K562 (cell line): Measurements from ENCODE around the gene MRPL33. TPM values are rescaled to one million over a fixed set of nuclear protein-coding genes. Genes with fewer than 3 reads are reported as not detected.
A peak's percentile ranks its signal among the peaks of the same experiment; 100 is the strongest.

Experiments
- ATAC-seq: fragments of 200-7000 bp; cut with Tn5 transposase; 3 replicates; pipeline ENCODE4 v1.9.1; 2020; ENCODE audit warnings: moderate library complexity
- Bru-seq: library from RNA; stranded (reverse); fragments of 400-500 nt; gene quantifications from one replicate; lab custom pipeline; 2021; lab: Mats Ljungman, UMichigan
- BruChase-seq, 2 experiments: library from RNA; stranded (reverse); fragments of 400-500 nt; gene quantifications; one replicate each; lab custom pipeline; 2021; lab: Mats Ljungman, UMichigan
- BruUV-seq: library from RNA; stranded (reverse); fragments of 400-500 nt; replicated peaks from 2 replicates; lab custom pipeline; 2021; lab: Mats Ljungman, UMichigan
- CTCF ChIA-PET: fragments of 300-600 bp; formaldehyde crosslinking; extraction: SDS; loops from one replicate; lab custom pipeline; 2021; ENCODE audit warnings: low intra/inter-chr PET ratio; lab: Yijun Ruan, JAX
- POLR2A ChIA-PET: fragments of 300-600, 350-650 bp; sonication (Branson Sonifier 250); formaldehyde crosslinking; extraction: SDS; loops from one replicate; lab custom pipeline; 2021; ENCODE audit warnings: antibody characterized with exemption, inconsistent platforms; lab: Yijun Ruan, JAX
- DNase-seq, 4 experiments: peaks; one replicate each; pipeline versions ENCODE4 v3.0.0 to v3.0.0-alpha.2; 2011 to 2018; ENCODE audit warnings: low spot score in 3 of 4, mixed read lengths in 3 of 4; ENCODE audit errors: extremely low read depth in 1 of 4
- FAIRE-seq: peaks from 2 replicates; lab custom pipeline; 2011; peaks lifted over from hg19 to GRCh38; lab: Jason Lieb, UNC
- H2AFZ ChIP-seq: 2 replicates; pipeline ENCODE4 v1.6.0; 2011; ENCODE audit warnings: low read depth, low read length, control low read depth, inconsistent platforms
- H3K27ac ChIP-seq: fragments of 200-600 bp; 3 replicates; pipeline ENCODE4 v1.8.0; 2011; ENCODE audit warnings: low read depth, mild to moderate bottlenecking, control low read depth, inconsistent platforms, low read length, moderate library complexity, mixed read lengths; ENCODE audit errors: extremely low read depth
- H3K27me3 ChIP-seq, 2 experiments: fragments of 300-600 bp in 1 of 2; 2 replicates in 1 of 2; 3 replicates in 1 of 2; pipeline versions ENCODE4 v1.6.0 to v1.8.0; 2011; ENCODE audit warnings: inconsistent platforms in 2 of 2, low read length in 2 of 2, mild to moderate bottlenecking in 1 of 2, mixed read lengths in 1 of 2, moderate library complexity in 1 of 2; ENCODE audit not compliant: control insufficient read depth in 2 of 2, insufficient read depth in 2 of 2
- H3K36me3 ChIP-seq: fragments of 300-600 bp; 3 replicates; pipeline ENCODE4 v1.8.0; 2011; ENCODE audit warnings: mild to moderate bottlenecking, low read length, inconsistent platforms; ENCODE audit not compliant: control insufficient read depth, insufficient read depth
- H3K4me1 ChIP-seq, 2 experiments: fragments of 200-600 bp in 1 of 2; replicated peaks in 1 of 2; 2 replicates in 1 of 2; 3 replicates in 1 of 2; pipeline versions ENCODE4 v1.5.1 to v1.8.0; 2011; ENCODE audit warnings: inconsistent platforms in 2 of 2, low read length in 2 of 2, mild to moderate bottlenecking in 1 of 2, mixed read lengths in 1 of 2, moderate library complexity in 1 of 2; ENCODE audit not compliant: control insufficient read depth in 2 of 2, insufficient read depth in 2 of 2
- H3K4me2 ChIP-seq: 2 replicates; pipeline ENCODE4 v1.6.1; 2011; ENCODE audit warnings: low read length, control low read depth, inconsistent platforms, mixed read lengths; ENCODE audit not compliant: insufficient read depth
- H3K4me3 ChIP-seq: fragments of 200-600 bp; sonication (generic), shearing (Covaris generic); 2 replicates; pipeline ENCODE4 v1.5.1; 2016; ENCODE audit warnings: control low read depth, inconsistent platforms
- H3K79me2 ChIP-seq: fragments of 200-600 bp; 3 replicates; pipeline ENCODE4 v1.8.0; 2011; ENCODE audit warnings: low read length, inconsistent platforms; ENCODE audit not compliant: control insufficient read depth, insufficient read depth
- H3K9ac ChIP-seq, 2 experiments: 2 replicates each; pipeline versions ENCODE4 v1.6.0 to v1.6.1; 2011; ENCODE audit warnings: low read depth in 2 of 2, low read length in 2 of 2, control low read depth in 1 of 2, inconsistent platforms in 1 of 2, mild to moderate bottlenecking in 1 of 2, mixed read lengths in 1 of 2; ENCODE audit not compliant: insufficient read depth in 1 of 2
- H3K9me1 ChIP-seq: one replicate; pipeline ENCODE4 v1.6.0; 2011; ENCODE audit warnings: inconsistent platforms, mild to moderate bottlenecking, low read length, moderate library complexity; ENCODE audit not compliant: control insufficient read depth, insufficient read depth
- H3K9me3 ChIP-seq: replicated peaks from 2 replicates; pipeline ENCODE4 v1.5.1; 2011; ENCODE audit warnings: low read depth, low read length, inconsistent platforms; ENCODE audit not compliant: control insufficient read depth, insufficient read depth
- H4K20me1 ChIP-seq: replicated peaks from 2 replicates; pipeline ENCODE4 v1.6.1; 2011; ENCODE audit warnings: low read length, inconsistent platforms, mixed read lengths; ENCODE audit not compliant: control insufficient read depth, insufficient read depth
- GABPB1 ChIP-seq: sonication (generic); formaldehyde crosslinking; IDR thresholded peaks from 2 replicates; pipeline ENCODE4 v1.8.0; 2022; ENCODE audit warnings: mild to moderate bottlenecking, missing genetic modification reagents
- HIVEP1 ChIP-seq: fragments of 250-450 bp; sonication (Bioruptor Pico); IDR thresholded peaks from 2 replicates; pipeline ENCODE4 v1.4.0; 2020; ENCODE audit warnings: mild to moderate bottlenecking
- MXI1 ChIP-seq: IDR thresholded peaks from 2 replicates; pipeline ENCODE4 v1.6.1; 2011; ENCODE audit warnings: low read depth, mild to moderate bottlenecking, improper control_type of control experiment, low read length
- SAFB2 ChIP-seq: fragments of 200-400 bp; formaldehyde crosslinking; IDR thresholded peaks from 2 replicates; pipeline ENCODE4 v1.6.1; 2018; ENCODE audit warnings: borderline replicate concordance, low read length, low read depth, moderate library complexity; ENCODE audit not compliant: severe bottlenecking
- ZNF263 ChIP-seq: sonication (generic); formaldehyde crosslinking; IDR thresholded peaks from 2 replicates; pipeline ENCODE4 v1.8.0; 2022; ENCODE audit warnings: mild to moderate bottlenecking, missing genetic modification reagents, borderline replicate concordance
- ZNF583 ChIP-seq: fragments of 250-450 bp; sonication (Bioruptor Pico); IDR thresholded peaks from 2 replicates; pipeline ENCODE4 v1.4.0; 2020
- ZNF75A ChIP-seq: fragments of 450-650 bp; formaldehyde crosslinking; IDR thresholded peaks from 2 replicates; pipeline ENCODE4 v1.4.0; 2020; ENCODE audit warnings: mild to moderate bottlenecking
- WGBS: fragments of 100-300 bp; shearing (Covaris generic); methylation state at CpG from one replicate; pipeline ENCODE4 v1.1.6; 2016; ENCODE audit warnings: low coverage, mixed read lengths; ENCODE audit not compliant: insufficient coverage; ENCODE audit errors: missing lambda C conversion rate; 5-methylcytosine and 5-hydroxymethylcytosine counted together
- in situ Hi-C: fragments of 300-500 bp; cut with MboI; formaldehyde crosslinking; loops from 4 replicates; pipeline ENCODE4 v1.15.0; 2018; ENCODE audit warnings: inconsistent platforms, mixed read lengths
- intact Hi-C: fragments of 100-400 bp; cut with micrococcal nuclease; formaldehyde crosslinking; loops from 2 replicates; pipeline ENCODE4 v1.14.2; 2022
- long read RNA-seq, 3 experiments: library from polyadenylated mRNA in 2 of 3; library from RNA in 1 of 3; unstranded in 2 of 3; stranded (forward) in 1 of 3; transcript quantifications; one replicate each; pipeline ENCODE4 v2.0.0, GENCODE V29; 2019 to 2022
- polyA minus RNA-seq, 3 experiments: library from RNA; depleted of rRNA, polyadenylated mRNA; stranded (reverse); fragments of >200 nt; gene quantifications; 2 replicates each; pipeline ENCODE4 v1.2.3, GENCODE V29; 2011
- polyA plus RNA-seq, 8 experiments: library from polyadenylated mRNA; depleted of rRNA in 4 of 8; stranded (reverse) in 5 of 8; unstranded in 3 of 8; fragments of >200 nt; fragmentation: Nextera tagmentation in 2 of 8; fragmentation: Illumina TruSeq in 1 of 8; extraction: Ambion mirVana in 2 of 8; extraction: Trizol in 1 of 8; gene quantifications; 2 replicates each; pipeline versions ENCODE4 v1.2.1 to v1.2.3, GENCODE V29; 2011 to 2014; ENCODE audit warnings: inconsistent platforms in 1 of 8, missing spikeins in 1 of 8
- total RNA-seq, 7 experiments: library from RNA; depleted of rRNA in 6 of 7; stranded (reverse); fragments of >200 nt in 6 of 7; fragmentation: Illumina TruSeq in 2 of 7; extraction: Trizol in 2 of 7; gene quantifications; 2 replicates each; pipeline versions ENCODE4 v1.2.1 to v1.2.3, GENCODE V29; 2011 to 2021; ENCODE audit warnings: low replicate concordance in 1 of 7
- TF ChIP-seq, protein P1 (sequence below): fragments of 250-450 bp; sonication (Bioruptor Pico); IDR thresholded peaks from 2 replicates; pipeline ENCODE4 v1.9.0; 2021; ENCODE audit warnings: mild to moderate bottlenecking, inconsistent platforms
- TF ChIP-seq, protein P2 (sequence below): fragments of 150-350 bp; conservative IDR thresholded peaks from 2 replicates; pipeline ENCODE4 v1.6.1; 2014; ENCODE audit warnings: low read length

Gene MRPL33
- total RNA-seq (2011; cell fraction: chromatin; rRNA removed; ENCODE audit: low replicate concordance), result 4.3 and 21.6 TPM in 2 replicates
- 5.8 and 10.7 TPM in 2 replicates for total RNA-seq (2011; cell fraction: nucleolus; rRNA removed)
- total RNA-seq (2011; cell fraction: nucleoplasm; rRNA removed), result 21.6 and 30.1 TPM in 2 replicates
- total RNA-seq (2014; rRNA removed) (106 and 141 TPM in 2 replicates), total RNA-seq (2014; rRNA removed; fragmentation: Illumina TruSeq; extraction: Trizol) (250 and 311 TPM in 2 replicates), total RNA-seq (2015; rRNA removed; fragmentation: Illumina TruSeq; extraction: Trizol) (198 and 226 TPM in 2 replicates), total RNA-seq (2021) (59.6 and 68.3 TPM in 2 replicates), polyA plus RNA-seq (2011; rRNA removed) (49.0 and 79.0 TPM in 2 replicates), polyA plus RNA-seq (2014; fragmentation: Illumina TruSeq; extraction: Trizol) (152 and 173 TPM in 2 replicates), polyA plus RNA-seq (2014; fragmentation: Nextera tagmentation; extraction: Ambion mirVana) (100 to 1,000 TPM; 313 to 338 TPM), polyA plus RNA-seq (2014; rRNA removed) (200 and 228 TPM in 2 replicates), polyA minus RNA-seq (2011; rRNA and poly(A)+ RNA removed) (15.1 and 16.1 TPM in 2 replicates), Bru-seq, nascent RNA (percentile 93 among the genes with signal in this experiment), BruChase-seq, experiment 1, labeled RNA remaining after a 2-hour chase (percentile 91 among the genes with signal in this experiment), BruChase-seq, experiment 2, labeled RNA remaining after a 6-hour chase (percentile 86 among the genes with signal in this experiment)
- polyA plus RNA-seq (2011; cell fraction: cytosol; rRNA removed), result 7.8 and 22.0 TPM in 2 replicates
- polyA plus RNA-seq (2011; cell fraction: nucleus; rRNA removed), result 15.4 and 20.4 TPM in 2 replicates
- polyA plus RNA-seq (2012), result 59.8 and 170 TPM in 2 replicates
- polyA minus RNA-seq (2011; cell fraction: cytosol; rRNA and poly(A)+ RNA removed), result 8.4 and 8.6 TPM in 2 replicates
- polyA minus RNA-seq (2011; cell fraction: nucleus; rRNA and poly(A)+ RNA removed), result 10.0 and 21.0 TPM in 2 replicates
- long read RNA-seq, experiment 1, transcript MRPL33-201 (4 exons, 518 nt), result major isoform, 68 of 223 reads
- long read RNA-seq, experiment 1, transcript MRPL33-202 (3 exons, 404 nt), result minor isoform, 40 of 223 reads
- long read RNA-seq, experiment 1, partial matches to known transcripts, result 85 of 223 reads
- long read RNA-seq, experiment 1, other reads (novel, unspliced or antisense), result 29 of 223 reads
- long read RNA-seq, experiment 2, partial matches to known transcripts, result 3 of 80 reads
- long read RNA-seq, experiment 2, other reads (novel, unspliced or antisense), result 77 of 80 reads
- long read RNA-seq, experiment 3, transcript MRPL33-201 (4 exons, 518 nt), result major isoform, 15 of 41 reads
- long read RNA-seq, experiment 3, transcript MRPL33-202 (3 exons, 404 nt), result minor isoform, 7 of 41 reads
- long read RNA-seq, experiment 3, partial matches to known transcripts, result 2 of 41 reads
- long read RNA-seq, experiment 3, other reads (novel, unspliced or antisense), result 16 of 41 reads

DNA sequence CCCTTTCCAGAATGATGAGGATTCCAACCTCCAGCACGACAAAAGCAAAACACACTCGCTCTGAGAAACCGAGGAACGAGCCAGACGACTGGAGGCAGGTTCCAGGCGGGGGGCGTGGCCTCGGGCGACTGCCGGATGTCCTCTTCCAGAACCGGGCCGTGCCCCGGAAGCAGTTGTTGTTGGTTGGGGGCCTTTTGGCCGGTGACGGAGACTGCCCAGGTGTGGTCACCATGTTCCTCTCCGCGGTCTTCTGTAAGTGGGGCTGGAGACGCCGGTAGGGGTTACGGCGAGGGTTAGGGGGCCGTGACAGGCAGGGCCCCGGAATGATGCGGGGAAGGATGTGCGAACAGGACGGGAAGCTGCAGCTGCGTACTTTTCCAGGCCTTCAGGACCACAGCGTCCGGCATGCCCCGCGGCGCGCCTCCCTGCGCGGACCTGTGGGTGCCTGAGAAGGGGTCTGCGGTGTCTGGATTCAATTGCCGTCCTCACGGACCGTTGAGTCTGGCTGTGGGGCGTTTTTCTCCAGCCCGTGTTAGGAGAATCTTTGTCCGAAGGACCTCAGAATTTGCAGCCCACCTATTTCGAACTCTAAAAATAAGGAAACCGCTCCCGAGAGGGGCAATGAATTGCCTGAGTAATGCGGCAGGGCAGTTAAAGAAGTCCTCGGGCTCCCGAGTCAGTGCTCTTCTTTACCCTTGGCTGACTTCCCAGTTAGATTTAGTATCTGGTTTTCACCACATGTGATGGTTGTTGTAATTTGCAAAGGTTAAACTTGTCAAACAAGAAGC lies at the start of gene MRPL33:
MRPL33 (plus strand) TSS at position 172 of the 788 bp plus-strand sequence; CDS start at position 231, 59 bp downstream.
- peaks cover 37% of the 10 kb centered on the region; the same call in 2 of the 3 replicates for H3K36me3 ChIP-seq
- intact Hi-C loops (no loop called here), in situ Hi-C loops (no loop called here)
- H2AFZ ChIP-seq, result peak within 1 kb of the TSS; percentile 98
- no peaks in the 10 kb centered on the region for H4K20me1 ChIP-seq
- peaks cover 48% of the 10 kb centered on the region for H3K79me2 ChIP-seq
- peak within 1 kb of the TSS; percentile 79 for H3K27ac ChIP-seq
- no peaks in the 10 kb centered on the region for H3K9me1 ChIP-seq
- DNase-seq (peak; percentile 94 to 96 (median 95)), ATAC-seq (peak; percentile 98), FAIRE-seq (peak; percentile 95)
- H3K9ac ChIP-seq, result peak within 1 kb of the TSS; percentile 82 to 95
- peaks cover 2 to 8% of the 10 kb centered on the region in 2 experiments; a peak in 1 of 5 replicates for H3K4me1 ChIP-seq
- peak within 1 kb of the TSS; percentile 60 for H3K4me3 ChIP-seq
- TSS peak; percentile 58 for BruUV-seq
- 0% methylated on average over 40 of the region's 48 CpGs for WGBS
- H3K27me3 ChIP-seq, result peaks cover 0 to 10% of the 10 kb centered on the region in 2 experiments; a peak in 2 of 5 replicates
- H3K9me3 ChIP-seq, result no peaks in the 10 kb centered on the region
- ChIA-PET CTCF (interaction anchor here (0.6 to 0.9 kb wide), 3 partner anchors 68 to 624 kb away, joined by 3 to 4 read pairs (median 3); no protein-coding TSS in a partner anchor), POLR2A (interaction anchor here (1.0 to 2.3 kb wide), 3 partner anchors 9 to 19 kb away, joined by 3 to 8 read pairs (median 4); no protein-coding TSS in a partner anchor)
- H3K4me2 ChIP-seq, result peak within 1 kb of the TSS; percentile 87
- TF ChIP-seq MXI1 (no peak), HIVEP1 (CRISPR knock-in tag) (0 out of 2 replicates have a peak, but pooled peaks have one; percentile 32), ZNF583 (CRISPR knock-in tag) (peak; percentile 81; the same call in 1 of the 2 replicates), SAFB2 (no peak), ZNF75A (peak; percentile 56; the same call in 1 of the 2 replicates), GABPB1 (CRISPR knock-in tag) (peak; percentile 98), ZNF263 (CRISPR knock-in tag) (peak; percentile 45; the same call in 1 of the 2 replicates)
- TF ChIP-seq, protein P1, sequence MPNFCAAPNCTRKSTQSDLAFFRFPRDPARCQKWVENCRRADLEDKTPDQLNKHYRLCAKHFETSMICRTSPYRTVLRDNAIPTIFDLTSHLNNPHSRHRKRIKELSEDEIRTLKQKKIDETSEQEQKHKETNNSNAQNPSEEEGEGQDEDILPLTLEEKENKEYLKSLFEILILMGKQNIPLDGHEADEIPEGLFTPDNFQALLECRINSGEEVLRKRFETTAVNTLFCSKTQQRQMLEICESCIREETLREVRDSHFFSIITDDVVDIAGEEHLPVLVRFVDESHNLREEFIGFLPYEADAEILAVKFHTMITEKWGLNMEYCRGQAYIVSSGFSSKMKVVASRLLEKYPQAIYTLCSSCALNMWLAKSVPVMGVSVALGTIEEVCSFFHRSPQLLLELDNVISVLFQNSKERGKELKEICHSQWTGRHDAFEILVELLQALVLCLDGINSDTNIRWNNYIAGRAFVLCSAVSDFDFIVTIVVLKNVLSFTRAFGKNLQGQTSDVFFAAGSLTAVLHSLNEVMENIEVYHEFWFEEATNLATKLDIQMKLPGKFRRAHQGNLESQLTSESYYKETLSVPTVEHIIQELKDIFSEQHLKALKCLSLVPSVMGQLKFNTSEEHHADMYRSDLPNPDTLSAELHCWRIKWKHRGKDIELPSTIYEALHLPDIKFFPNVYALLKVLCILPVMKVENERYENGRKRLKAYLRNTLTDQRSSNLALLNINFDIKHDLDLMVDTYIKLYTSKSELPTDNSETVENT (CRISPR knock-in tag), result 0 out of 2 replicates have a peak, but pooled peaks have one; percentile 17
- TF ChIP-seq, protein P2, sequence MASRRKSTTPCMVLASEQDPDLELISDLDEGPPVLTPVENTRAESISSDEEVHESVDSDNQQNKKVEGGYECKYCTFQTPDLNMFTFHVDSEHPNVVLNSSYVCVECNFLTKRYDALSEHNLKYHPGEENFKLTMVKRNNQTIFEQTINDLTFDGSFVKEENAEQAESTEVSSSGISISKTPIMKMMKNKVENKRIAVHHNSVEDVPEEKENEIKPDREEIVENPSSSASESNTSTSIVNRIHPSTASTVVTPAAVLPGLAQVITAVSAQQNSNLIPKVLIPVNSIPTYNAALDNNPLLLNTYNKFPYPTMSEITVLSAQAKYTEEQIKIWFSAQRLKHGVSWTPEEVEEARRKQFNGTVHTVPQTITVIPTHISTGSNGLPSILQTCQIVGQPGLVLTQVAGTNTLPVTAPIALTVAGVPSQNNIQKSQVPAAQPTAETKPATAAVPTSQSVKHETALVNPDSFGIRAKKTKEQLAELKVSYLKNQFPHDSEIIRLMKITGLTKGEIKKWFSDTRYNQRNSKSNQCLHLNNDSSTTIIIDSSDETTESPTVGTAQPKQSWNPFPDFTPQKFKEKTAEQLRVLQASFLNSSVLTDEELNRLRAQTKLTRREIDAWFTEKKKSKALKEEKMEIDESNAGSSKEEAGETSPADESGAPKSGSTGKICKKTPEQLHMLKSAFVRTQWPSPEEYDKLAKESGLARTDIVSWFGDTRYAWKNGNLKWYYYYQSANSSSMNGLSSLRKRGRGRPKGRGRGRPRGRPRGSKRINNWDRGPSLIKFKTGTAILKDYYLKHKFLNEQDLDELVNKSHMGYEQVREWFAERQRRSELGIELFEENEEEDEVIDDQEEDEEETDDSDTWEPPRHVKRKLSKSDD, result 0 out of 2 replicates have a peak, but pooled peaks have one; percentile 34
